Activated T-cell treated with anti-CD3 and anti-CD28 coated beads, Interleukin-2, amount 50 U/mL, for 4 hours (primary cell): ENCODE results near the gene BMAL1. TPM values are rescaled to one million over a fixed set of nuclear protein-coding genes. Genes with fewer than 3 reads are reported as not detected.

Experiments used
- ATAC-seq, 2 donors: fragments of 200-7000 bp; cut with Tn5 transposase; one replicate each; pipeline ENCODE4 v1.10.0; 2021
- DNase-seq: peaks from one replicate; pipeline ENCODE4 v3.0.0-alpha.2; 2020
- H3K27me3 Mint-ChIP-seq: one replicate; pipeline ENCODE4 v1.8.0; 2021; ENCODE audit warnings: low read depth, mixed read lengths
- H3K36me3 Mint-ChIP-seq: one replicate; pipeline ENCODE4 v1.8.0; 2022; ENCODE audit warnings: mixed read lengths; ENCODE audit not compliant: insufficient read depth
- H3K4me1 Mint-ChIP-seq: one replicate; pipeline ENCODE4 v1.8.0; 2021; ENCODE audit warnings: low read depth, mixed read lengths
- H3K4me3 Mint-ChIP-seq: one replicate; pipeline ENCODE4 v1.8.0; 2021; ENCODE audit warnings: mild to moderate bottlenecking, moderate library complexity, mixed read lengths
- H3K9me3 Mint-ChIP-seq: one replicate; pipeline ENCODE4 v1.8.0; 2021; ENCODE audit warnings: mixed read lengths
- total RNA-seq, 3 donors: library from RNA; stranded (reverse); gene quantifications; one replicate each; pipeline ENCODE4 v1.2.1, GENCODE V29; 2021

BMAL1 gene
- total RNA-seq, 3 donors from 2014 or later = 8.8 to 15.5 (median 14.0) TPM

GRCh38 chr11:13291800-13292199 lies 14.2 kb downstream of the BMAL1 start:
- no peaks in the 10 kb centered on the region for H3K27me3 Mint-ChIP-seq
- peaks cover 93% of the 10 kb centered on the region for H3K4me1 Mint-ChIP-seq
- no peaks in the 10 kb centered on the region for H3K9me3 Mint-ChIP-seq
- DNase-seq = no peak
- no peak for ATAC-seq
- peaks cover 12% of the 10 kb centered on the region for H3K36me3 Mint-ChIP-seq
- H3K4me3 Mint-ChIP-seq = no peak overlapping the region

GRCh38 chr11:13292970-13293369 lies 15.4 kb downstream of the BMAL1 start:
- Mint-ChIP-seq H3K9me3 (no peaks in the 10 kb centered on the region), H3K27me3 (no peaks in the 10 kb centered on the region), H3K36me3 (peaks cover 6% of the 10 kb centered on the region), H3K4me1 (peaks cover 92% of the 10 kb centered on the region), H3K4me3 (no peak overlapping the region)
- DNase-seq (no peak), ATAC-seq (no peak)

GRCh38 chr11:13294178-13294577 lies 16.6 kb downstream of the BMAL1 start:
- ATAC-seq (no peak), DNase-seq (no peak)
- peaks cover 7% of the 10 kb centered on the region for H3K36me3 Mint-ChIP-seq
- no peak overlapping the region for H3K4me3 Mint-ChIP-seq
- H3K9me3 Mint-ChIP-seq = no peaks in the 10 kb centered on the region
- peaks cover 91% of the 10 kb centered on the region for H3K4me1 Mint-ChIP-seq
- H3K27me3 Mint-ChIP-seq = no peaks in the 10 kb centered on the region

GRCh38 chr11:13294771-13295579 lies 17.4 kb downstream of the BMAL1 start:
- H3K4me3 Mint-ChIP-seq = no peak overlapping the region
- no peaks in the 10 kb centered on the region for H3K9me3 Mint-ChIP-seq
- peaks cover 88% of the 10 kb centered on the region for H3K4me1 Mint-ChIP-seq
- ATAC-seq (no peak), DNase-seq (no peak)
- H3K27me3 Mint-ChIP-seq = no peaks in the 10 kb centered on the region
- peaks cover 7% of the 10 kb centered on the region for H3K36me3 Mint-ChIP-seq

- Mint-ChIP-seq H3K9me3 (no peaks in the 10 kb centered on the region), H3K4me1 (peaks cover 92% of the 10 kb centered on the region), H3K4me3 (no peak overlapping the region), H3K36me3 (peaks cover 4% of the 10 kb centered on the region), H3K27me3 (no peaks in the 10 kb centered on the region)
- ATAC-seq (no peak), DNase-seq (no peak)
Observed at GRCh38 chr11:13297308-13297916, 19.8 kb downstream of the BMAL1 start.

- H3K27me3 Mint-ChIP-seq = no peaks in the 10 kb centered on the region
- no peaks in the 10 kb centered on the region for H3K9me3 Mint-ChIP-seq
- H3K36me3 Mint-ChIP-seq = peaks cover 4% of the 10 kb centered on the region
- H3K4me3 Mint-ChIP-seq = no peak overlapping the region
- peaks cover 93% of the 10 kb centered on the region for H3K4me1 Mint-ChIP-seq
- ATAC-seq = peak; percentile 53 to 66
- no peak for DNase-seq
Observed at GRCh38 chr11:13297917-13298356, 20.3 kb downstream of the BMAL1 start.

- Mint-ChIP-seq H3K9me3 (no peaks in the 10 kb centered on the region), H3K27me3 (no peaks in the 10 kb centered on the region), H3K36me3 (peaks cover 6% of the 10 kb centered on the region), H3K4me1 (peaks cover 93% of the 10 kb centered on the region), H3K4me3 (no peak overlapping the region)
- DNase-seq = no peak
- no peak for ATAC-seq
Observed at GRCh38 chr11:13298765-13299164, 21.2 kb downstream of the BMAL1 start.

GRCh38 chr11:13301522-13301921 lies 23.9 kb downstream of the BMAL1 start:
- ATAC-seq = no peak
- no peak overlapping the region for H3K4me3 Mint-ChIP-seq
- no peaks in the 10 kb centered on the region for H3K9me3 Mint-ChIP-seq
- H3K36me3 Mint-ChIP-seq = peaks cover 7% of the 10 kb centered on the region
- DNase-seq = no peak
- H3K27me3 Mint-ChIP-seq = no peaks in the 10 kb centered on the region
- peaks cover 72% of the 10 kb centered on the region for H3K4me1 Mint-ChIP-seq

GRCh38 chr11:13302420-13302958 lies 24.9 kb downstream of the BMAL1 start:
- Mint-ChIP-seq H3K4me1 (peaks cover 63% of the 10 kb centered on the region), H3K27me3 (no peaks in the 10 kb centered on the region), H3K9me3 (no peaks in the 10 kb centered on the region), H3K4me3 (no peak overlapping the region), H3K36me3 (peaks cover 7% of the 10 kb centered on the region)
- DNase-seq = no peak
- ATAC-seq = no peak

GRCh38 chr11:13303668-13304649 lies 26.4 kb downstream of the BMAL1 start:
- Mint-ChIP-seq H3K27me3 (no peaks in the 10 kb centered on the region), H3K4me3 (no peak overlapping the region), H3K4me1 (peaks cover 50% of the 10 kb centered on the region), H3K36me3 (peaks cover 7% of the 10 kb centered on the region), H3K9me3 (no peaks in the 10 kb centered on the region)
- ATAC-seq (no peak), DNase-seq (no peak)

GRCh38 chr11:13304655-13305335 lies 27.2 kb downstream of the BMAL1 start:
- Mint-ChIP-seq H3K27me3 (no peaks in the 10 kb centered on the region), H3K4me1 (peaks cover 46% of the 10 kb centered on the region), H3K36me3 (peaks cover 3% of the 10 kb centered on the region), H3K9me3 (no peaks in the 10 kb centered on the region), H3K4me3 (no peak overlapping the region)
- no peak for ATAC-seq
- no peak for DNase-seq

- Mint-ChIP-seq H3K4me1 (peaks cover 43% of the 10 kb centered on the region), H3K36me3 (peaks cover 28% of the 10 kb centered on the region), H3K27me3 (no peaks in the 10 kb centered on the region), H3K4me3 (no peak overlapping the region), H3K9me3 (no peaks in the 10 kb centered on the region)
- ATAC-seq (peak; percentile 60 to 71), DNase-seq (no peak)
Observed at GRCh38 chr11:13308704-13309103, 31.1 kb downstream of the BMAL1 start.

GRCh38 chr11:13309156-13309555 lies 31.6 kb downstream of the BMAL1 start:
- Mint-ChIP-seq H3K4me1 (peaks cover 43% of the 10 kb centered on the region), H3K4me3 (no peak overlapping the region), H3K36me3 (peaks cover 29% of the 10 kb centered on the region), H3K9me3 (no peaks in the 10 kb centered on the region), H3K27me3 (no peaks in the 10 kb centered on the region)
- no peak for DNase-seq
- ATAC-seq = no peak
